ENCODE data around the gene SQSTM1.

The SQSTM1 gene

DNA sequence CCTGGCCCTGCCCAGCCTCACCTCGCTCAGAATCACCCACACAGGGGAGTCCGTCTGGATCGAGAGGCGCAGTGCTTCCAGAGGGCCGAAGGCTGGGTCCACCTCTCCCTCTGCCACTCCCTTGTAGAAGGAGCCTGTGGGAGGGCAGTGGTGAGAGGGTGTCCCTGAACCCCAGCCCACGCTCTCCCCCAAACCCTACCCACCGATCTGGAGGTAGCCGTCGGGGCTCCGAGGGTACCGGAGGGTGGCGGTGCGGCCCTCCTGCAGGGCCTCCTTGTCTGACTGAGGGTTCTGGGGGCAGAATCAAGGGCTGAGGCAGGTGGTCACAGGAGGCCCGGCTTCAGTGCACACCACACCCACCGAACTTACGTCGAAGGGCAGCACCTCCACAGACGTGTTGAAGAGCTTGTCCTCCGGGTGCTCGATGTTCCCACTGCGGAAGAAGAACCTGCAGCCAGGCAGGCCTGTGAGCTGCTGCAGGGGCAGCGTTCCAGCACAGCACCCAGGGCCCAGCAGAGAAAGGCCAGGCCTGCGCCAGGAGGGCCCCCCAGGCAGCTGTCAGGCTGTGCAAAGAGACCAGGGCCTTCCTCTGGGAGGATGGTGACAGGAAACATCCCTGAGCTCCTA, 22.4 kb upstream of the SQSTM1 start:
- H3K4me1 ChIP-seq (ENCODE audit: low read depth, poor library complexity, severe bottlenecking), result peaks cover 4% of the 10 kb centered on the region
- H2AFZ ChIP-seq (ENCODE audit: low read depth), result no peak overlapping the region
- TF ChIP-seq CTCF (conservative IDR thresholded peaks at IDR 0.05; ENCODE audit: low read depth, low read length), result no peak
- H3K36me3 ChIP-seq (ENCODE audit: insufficient read depth), result no peaks in the 10 kb centered on the region
- no peaks in the 10 kb centered on the region for H3K27me3 ChIP-seq (ENCODE audit: insufficient read depth, low read depth)
- no peak overlapping the region for H3K4me3 ChIP-seq (IDR thresholded peaks at IDR 0.05; ENCODE audit: insufficient read depth, low read depth, low read length)
- H4K20me1 ChIP-seq (ENCODE audit: insufficient read depth), result no peaks in the 10 kb centered on the region
- H3K27ac ChIP-seq, result no peak overlapping the region
- H3K79me2 ChIP-seq (ENCODE audit: insufficient read depth, low read depth), result no peaks in the 10 kb centered on the region
- no peak overlapping the region for H3K4me2 ChIP-seq
- no peak overlapping the region for H3K9ac ChIP-seq

GRCh38 chr5:179798771-179799643, 21.7 kb upstream of the SQSTM1 start:
- Histone ChIP-seq H4K20me1 (ENCODE audit: insufficient read depth) (no peaks in the 10 kb centered on the region), H3K4me2 (no peak overlapping the region), H3K36me3 (ENCODE audit: insufficient read depth) (no peaks in the 10 kb centered on the region), H3K79me2 (ENCODE audit: insufficient read depth, low read depth) (peaks cover 2% of the 10 kb centered on the region; the same call in 1 of the 2 replicates), H2AFZ (ENCODE audit: low read depth) (no peak overlapping the region), H3K27ac (no peak overlapping the region), H3K9ac (no peak overlapping the region), H3K4me3 (IDR thresholded peaks at IDR 0.05; ENCODE audit: insufficient read depth, low read depth, low read length) (no peak overlapping the region), H3K27me3 (ENCODE audit: insufficient read depth, low read depth) (no peaks in the 10 kb centered on the region), H3K4me1 (ENCODE audit: low read depth, poor library complexity, severe bottlenecking) (peaks cover 5% of the 10 kb centered on the region)
- no peak for TF ChIP-seq CTCF (conservative IDR thresholded peaks at IDR 0.05; ENCODE audit: low read depth, low read length)

- no peaks in the 10 kb centered on the region for H4K20me1 ChIP-seq (ENCODE audit: insufficient read depth)
- no peak for TF ChIP-seq CTCF (conservative IDR thresholded peaks at IDR 0.05; ENCODE audit: low read depth, low read length)
- H3K4me2 ChIP-seq, result no peak overlapping the region
- peaks cover 8% of the 10 kb centered on the region; the same call in 1 of the 2 replicates for H3K79me2 ChIP-seq (ENCODE audit: insufficient read depth, low read depth)
- no peaks in the 10 kb centered on the region for H3K27me3 ChIP-seq (ENCODE audit: insufficient read depth, low read depth)
- peaks cover 8% of the 10 kb centered on the region for H3K4me1 ChIP-seq (ENCODE audit: low read depth, poor library complexity, severe bottlenecking)
- no peak overlapping the region for H3K9ac ChIP-seq
- H2AFZ ChIP-seq (ENCODE audit: low read depth), result no peak overlapping the region
- H3K36me3 ChIP-seq (ENCODE audit: insufficient read depth), result no peaks in the 10 kb centered on the region
- H3K27ac ChIP-seq, result no peak overlapping the region
- no peak overlapping the region for H3K4me3 ChIP-seq (IDR thresholded peaks at IDR 0.05; ENCODE audit: insufficient read depth, low read depth, low read length)
Observed at GRCh38 chr5:179799644-179799973, 21.1 kb upstream of the SQSTM1 start.

GRCh38 chr5:179800071-179800695, 20.5 kb upstream of the SQSTM1 start:
- Histone ChIP-seq H4K20me1 (ENCODE audit: insufficient read depth) (no peaks in the 10 kb centered on the region), H3K4me2 (no peak overlapping the region), H3K36me3 (ENCODE audit: insufficient read depth) (no peaks in the 10 kb centered on the region), H3K27me3 (ENCODE audit: insufficient read depth, low read depth) (no peaks in the 10 kb centered on the region), H3K4me3 (IDR thresholded peaks at IDR 0.05; ENCODE audit: insufficient read depth, low read depth, low read length) (no peak overlapping the region), H3K79me2 (ENCODE audit: insufficient read depth, low read depth) (peaks cover 14% of the 10 kb centered on the region; the same call in 1 of the 2 replicates), H3K4me1 (ENCODE audit: low read depth, poor library complexity, severe bottlenecking) (peaks cover 6% of the 10 kb centered on the region), H2AFZ (ENCODE audit: low read depth) (no peak overlapping the region), H3K9ac (no peak overlapping the region), H3K27ac (no peak overlapping the region)
- no peak for TF ChIP-seq CTCF (conservative IDR thresholded peaks at IDR 0.05; ENCODE audit: low read depth, low read length)

Measured in KMS-11 (cell line).